Testis (tissue), 3 donors: ENCODE results near the gene CCL24. TPM values are rescaled to one million over a fixed set of nuclear protein-coding genes. Genes with fewer than 3 reads are reported as not detected.

Experiments
- DNase-seq: peaks from one replicate; pipeline ENCODE4 v3.0.0-alpha.2; 2019
- H3K27ac ChIP-seq, 2 donors: fragments of 200-600 bp; sonication (generic); one replicate each; pipeline ENCODE4 v1.5.1; 2019
- H3K27me3 ChIP-seq: fragments of 200-600 bp; sonication (generic); one replicate; pipeline ENCODE4 v1.5.1; 2019
- H3K36me3 ChIP-seq: fragments of 200-600 bp; sonication (generic); one replicate; pipeline ENCODE4 v1.5.1; 2017; ENCODE audit warnings: low read depth; ENCODE audit errors: missing control alignments
- H3K4me1 ChIP-seq: fragments of 200-600 bp; sonication (generic); one replicate; pipeline ENCODE4 v1.5.1; 2019
- H3K4me3 ChIP-seq, 2 donors: fragments of 200-600 bp; sonication (generic); one replicate each; pipeline ENCODE4 v1.5.1; 2017 to 2019
- H3K9me3 ChIP-seq: fragments of 200-600 bp; sonication (generic); one replicate; pipeline ENCODE4 v1.5.1; 2017
- CTCF ChIP-seq, 3 experiments: fragments of 450-650 bp in 2 of 3; fragments of 200-600 bp in 1 of 3; sonication (generic) in 1 of 3; IDR thresholded peaks; one replicate each; pipeline ENCODE4 v1.5.1; 2016 to 2019; ENCODE audit warnings: antibody characterized with exemption in 3 of 3, mild to moderate bottlenecking in 2 of 3, moderate library complexity in 1 of 3
- POLR2A ChIP-seq: fragments of 450-650 bp; IDR thresholded peaks from one replicate; pipeline ENCODE4 v1.6.1; 2017; ENCODE audit warnings: antibody characterized with exemption, mild to moderate bottlenecking, moderate library complexity
- WGBS, 2 donors: methylation state at CpG; one replicate each; pipeline ENCODE4 v1.1.5; 2018; 5-methylcytosine and 5-hydroxymethylcytosine counted together
- intact Hi-C: fragments of 100-400 bp; cut with DNase I; formaldehyde crosslinking; loops from one replicate; pipeline ENCODE4 v1.15.1; 2023; ENCODE audit warnings: low total_unique reads
- polyA plus RNA-seq: library from polyadenylated mRNA; stranded (reverse); fragments of 350-450 nt; fragmentation: Illumina TruSeq; extraction: RNeasy Lipid Tissue Mini Kit (QIAGEN cat#74804); gene quantifications from one replicate; pipeline ENCODE4 v1.2.3, GENCODE V29; 2014; ENCODE audit warnings: low read depth, low replicate concordance; ENCODE audit not compliant: insufficient read depth
- total RNA-seq, 2 donors: library from RNA; depleted of rRNA; stranded (reverse); fragments of >200 nt; gene quantifications; one replicate each; pipeline ENCODE4 v1.2.3, GENCODE V29; 2016

The CCL24 gene
- total and polyA plus RNA-seq, 3 donors from 2014 or later = 1.1 TPM; not detected in 2

GRCh38 chr7:75807452-75807851 is 6.2 kb downstream of the CCL24 start:
- H3K36me3 ChIP-seq = no peaks in the 10 kb centered on the region
- H3K9me3 ChIP-seq = no peaks in the 10 kb centered on the region
- H3K4me3 ChIP-seq = no peak overlapping the region
- WGBS, 2 donors = 84 to 87% methylated on average over 9 of the region's 9 CpGs
- no peak for TF ChIP-seq POLR2A
- TF ChIP-seq CTCF (IDR thresholded peaks at IDR 0.05) = no peak
- no peak overlapping the region for H3K27ac ChIP-seq
- H3K27me3 ChIP-seq = no peaks in the 10 kb centered on the region
- H3K4me1 ChIP-seq = no peaks in the 10 kb centered on the region
- intact Hi-C loops = no loop called here
- no peak for DNase-seq

- H3K27ac ChIP-seq = no peak overlapping the region
- 72 to 90% methylated on average over 4 of the region's 4 CpGs for WGBS, 2 donors
- TF ChIP-seq CTCF (IDR thresholded peaks at IDR 0.05) = no peak
- TF ChIP-seq POLR2A = no peak
- no peaks in the 10 kb centered on the region for H3K27me3 ChIP-seq
- DNase-seq = no peak
- no peak overlapping the region for H3K4me3 ChIP-seq
- intact Hi-C loops = no loop called here
- no peaks in the 10 kb centered on the region for H3K4me1 ChIP-seq
- no peaks in the 10 kb centered on the region for H3K9me3 ChIP-seq
- no peaks in the 10 kb centered on the region for H3K36me3 ChIP-seq
Observed at GRCh38 chr7:75806560-75807307, 6.9 kb downstream of the CCL24 start.

- Histone ChIP-seq H3K27ac (no peak overlapping the region), H3K36me3 (no peaks in the 10 kb centered on the region), H3K4me1 (no peaks in the 10 kb centered on the region), H3K9me3 (no peaks in the 10 kb centered on the region), H3K4me3 (no peak overlapping the region), H3K27me3 (no peaks in the 10 kb centered on the region)
- WGBS, 2 donors = 56 to 97% methylated on average over 5 of the region's 5 CpGs
- TF ChIP-seq POLR2A (no peak), CTCF (IDR thresholded peaks at IDR 0.05) (no peak)
- intact Hi-C loops = no loop called here
- no peak for DNase-seq
Observed at GRCh38 chr7:75804705-75805104, 8.9 kb downstream of the CCL24 start.

- H3K4me1 ChIP-seq = no peaks in the 10 kb centered on the region
- H3K27me3 ChIP-seq = no peaks in the 10 kb centered on the region
- no peak overlapping the region for H3K27ac ChIP-seq
- no peaks in the 10 kb centered on the region for H3K9me3 ChIP-seq
- intact Hi-C loops = no loop called here
- no peak overlapping the region for H3K4me3 ChIP-seq
- H3K36me3 ChIP-seq = no peaks in the 10 kb centered on the region
- WGBS, 2 donors = 94 to 98% methylated on average over 2 of the region's 2 CpGs
- no peak for DNase-seq
- TF ChIP-seq POLR2A = no peak
- no peak for TF ChIP-seq CTCF (IDR thresholded peaks at IDR 0.05)
Observed at GRCh38 chr7:75804004-75804403, 9.6 kb downstream of the CCL24 start.

- H3K36me3 ChIP-seq = no peaks in the 10 kb centered on the region
- H3K27ac ChIP-seq = no peak overlapping the region
- no peaks in the 10 kb centered on the region for H3K27me3 ChIP-seq
- no peak for DNase-seq
- no peaks in the 10 kb centered on the region for H3K9me3 ChIP-seq
- H3K4me1 ChIP-seq = no peaks in the 10 kb centered on the region
- TF ChIP-seq POLR2A = no peak
- TF ChIP-seq CTCF (IDR thresholded peaks at IDR 0.05) = no peak
- 86% methylated on average over 5 of the region's 5 CpGs for WGBS, 2 donors
- no peak overlapping the region for H3K4me3 ChIP-seq
- intact Hi-C loops = no loop called here
Observed at GRCh38 chr7:75802552-75802821, 11.1 kb downstream of the CCL24 start.
